SIG-M5 (cell line): ENCODE results near the gene KLHL3.

Source experiments
- DNase-seq: peaks from one replicate; lab custom pipeline; 2025; lab: John Stamatoyannopoulos, UW

KLHL3 gene

GRCh38 chr5:137580030-137580429, 155.9 kb downstream of the KLHL3 start:
- no peak for DNase-seq

GRCh38 chr5:137575847-137576246, 160.0 kb downstream of the KLHL3 start:
- no peak for DNase-seq

- DNase-seq = no peak
Observed at GRCh38 chr5:137575211-137575610, 160.7 kb downstream of the KLHL3 start.

- DNase-seq = no peak
Observed at GRCh38 chr5:137573376-137573775, 162.5 kb downstream of the KLHL3 start.

GRCh38 chr5:137572042-137572695, 163.7 kb downstream of the KLHL3 start:
- no peak for DNase-seq

GRCh38 chr5:137570070-137570469, 165.8 kb downstream of the KLHL3 start:
- no peak for DNase-seq
